GM12873 (cell line): ENCODE results near the gene MYBL2.

Experiments used
- CTCF ChIP-seq: IDR thresholded peaks from 2 replicates; pipeline ENCODE4 v1.5.1; 2012; ENCODE audit warnings: low read depth, mild to moderate bottlenecking, moderate library complexity, low read length, control low read depth; ENCODE audit not compliant: insufficient read depth; ENCODE audit errors: missing control alignments

MYBL2 gene

DNA sequence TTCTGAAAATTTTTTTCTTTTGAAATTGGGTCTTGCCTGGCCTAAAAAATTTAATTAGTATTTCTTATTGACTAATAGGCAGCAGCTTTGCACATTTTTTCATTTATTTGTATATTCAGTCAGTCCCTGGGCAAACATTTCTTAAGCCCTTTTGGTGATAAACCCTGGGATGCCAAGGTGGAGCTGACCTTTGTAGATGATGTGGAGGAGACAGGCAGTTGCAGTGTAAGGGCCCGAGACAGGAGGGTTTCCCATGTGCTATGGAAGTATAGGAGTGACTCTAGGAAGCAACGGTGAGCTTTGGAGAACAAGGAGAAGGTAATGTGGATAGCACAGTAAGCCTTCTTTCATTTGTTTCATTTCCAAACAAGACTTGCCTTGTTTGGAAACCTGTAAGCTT lies 3.5 kb downstream of the MYBL2 start:
- TF ChIP-seq CTCF, result no peak

GRCh38 chr20:43676368-43676767 lies 9.5 kb downstream of the MYBL2 start:
- TF ChIP-seq CTCF, result no peak

DNA sequence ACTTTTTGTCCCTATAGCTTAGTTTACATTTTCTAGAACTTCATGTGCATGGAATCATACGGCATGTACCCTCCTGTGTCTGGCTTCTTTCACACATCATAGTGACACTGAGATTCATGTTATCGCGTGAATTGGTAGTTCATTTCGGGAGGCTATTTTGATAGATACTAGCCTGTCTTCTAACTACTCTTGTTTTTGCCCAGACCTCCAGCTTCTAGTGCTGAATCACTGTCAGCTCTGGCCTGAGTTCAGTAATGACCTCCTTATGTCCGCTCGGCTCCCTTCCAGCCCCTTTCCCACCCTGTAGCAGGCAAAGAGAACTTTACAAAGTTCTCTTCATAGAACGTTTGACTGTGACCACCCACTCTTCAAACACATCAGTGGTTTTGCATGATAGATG lies 14.1 kb downstream of the MYBL2 start:
- TF ChIP-seq CTCF, result no peak

- TF ChIP-seq CTCF, result peak; percentile 57
Observed at GRCh38 chr20:43681468-43681942, 14.6 kb downstream of the MYBL2 start.

- no peak for TF ChIP-seq CTCF
Observed at GRCh38 chr20:43681991-43682410, 15.1 kb downstream of the MYBL2 start.

GRCh38 chr20:43682446-43682845 lies 15.5 kb downstream of the MYBL2 start:
- no peak for TF ChIP-seq CTCF

DNA sequence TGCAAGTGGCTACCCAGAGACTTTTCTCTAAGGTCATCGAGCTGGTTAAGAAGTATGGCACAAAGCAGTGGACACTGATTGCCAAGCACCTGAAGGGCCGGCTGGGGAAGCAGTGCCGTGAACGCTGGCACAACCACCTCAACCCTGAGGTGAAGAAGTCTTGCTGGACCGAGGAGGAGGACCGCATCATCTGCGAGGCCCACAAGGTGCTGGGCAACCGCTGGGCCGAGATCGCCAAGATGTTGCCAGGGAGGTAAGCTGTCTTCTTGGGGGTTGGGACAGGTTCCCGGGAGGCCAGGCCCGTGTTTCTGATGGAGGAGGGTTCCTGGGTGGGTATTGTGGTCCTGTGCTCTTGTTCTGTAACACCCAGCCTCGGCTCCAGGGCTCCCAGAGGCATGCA lies 19.9 kb downstream of the MYBL2 start:
- TF ChIP-seq CTCF, result no peak
